IPS-20b (cell line): ENCODE results near the gene CNPY4.
A peak's percentile ranks its signal among the peaks of the same experiment; 100 is the strongest.

ENCODE experiments used
- H3K27ac ChIP-seq: one replicate; pipeline ENCODE4 v1.5.1; 2013; ENCODE audit warnings: low read length
- H3K27me3 ChIP-seq: 2 replicates; pipeline ENCODE4 v1.6.1; 2013; ENCODE audit warnings: mild to moderate bottlenecking, low read length, inconsistent platforms; ENCODE audit not compliant: insufficient read depth
- H3K36me3 ChIP-seq: 2 replicates; pipeline ENCODE4 v1.6.1; 2013; ENCODE audit warnings: low read depth, mild to moderate bottlenecking, inconsistent platforms, low read length, moderate library complexity; ENCODE audit not compliant: insufficient read depth
- H3K4me1 ChIP-seq: 2 replicates; pipeline ENCODE4 v1.6.1; 2013; ENCODE audit warnings: mild to moderate bottlenecking, control low read depth, inconsistent platforms, low read length, moderate library complexity; ENCODE audit not compliant: insufficient read depth
- H3K4me3 ChIP-seq: 2 replicates; pipeline ENCODE4 v1.5.1; 2013; ENCODE audit warnings: mild to moderate bottlenecking, low read length, inconsistent platforms
- H3K9ac ChIP-seq: 2 replicates; pipeline ENCODE4 v1.6.1; 2013; ENCODE audit warnings: low read depth, mild to moderate bottlenecking, inconsistent platforms, low read length, moderate library complexity
- H3K9me3 ChIP-seq: 2 replicates; pipeline ENCODE4 v1.6.1; 2013; ENCODE audit warnings: mild to moderate bottlenecking, low read depth, low read length, inconsistent platforms; ENCODE audit not compliant: insufficient read depth

CNPY4 gene

GRCh38 chr7:100166317-100166940 lies 47.0 kb downstream of the CNPY4 start:
- Histone ChIP-seq H3K27me3 (peaks cover 25% of the 10 kb centered on the region), H3K9me3 (no peaks in the 10 kb centered on the region), H3K27ac (no peak overlapping the region), H3K4me1 (peaks cover 14% of the 10 kb centered on the region; the same call in 1 of the 2 replicates), H3K4me3 (no peak overlapping the region), H3K36me3 (no peaks in the 10 kb centered on the region), H3K9ac (no peak overlapping the region)

- Histone ChIP-seq H3K36me3 (no peaks in the 10 kb centered on the region), H3K4me3 (peak overlapping the region; percentile 83), H3K27me3 (peaks cover 28% of the 10 kb centered on the region), H3K4me1 (peaks cover 14% of the 10 kb centered on the region; the same call in 1 of the 2 replicates), H3K9me3 (no peaks in the 10 kb centered on the region), H3K9ac (peak overlapping the region; percentile 79; the same call in 1 of the 2 replicates), H3K27ac (no peak overlapping the region)
These were observed 47.8 kb downstream of the CNPY4 start for GRCh38 chr7:100166970-100167911.

GRCh38 chr7:100167912-100168323 lies 48.5 kb downstream of the CNPY4 start:
- peak overlapping the region; percentile 79; the same call in 1 of the 2 replicates for H3K9ac ChIP-seq
- peaks cover 14% of the 10 kb centered on the region; the same call in 1 of the 2 replicates for H3K4me1 ChIP-seq
- peaks cover 28% of the 10 kb centered on the region for H3K27me3 ChIP-seq
- H3K27ac ChIP-seq, result no peak overlapping the region
- no peaks in the 10 kb centered on the region for H3K9me3 ChIP-seq
- no peaks in the 10 kb centered on the region for H3K36me3 ChIP-seq
- peak overlapping the region; percentile 83 for H3K4me3 ChIP-seq

GRCh38 chr7:100169147-100169850 lies 49.9 kb downstream of the CNPY4 start:
- Histone ChIP-seq H3K4me1 (peaks cover 14% of the 10 kb centered on the region; the same call in 1 of the 2 replicates), H3K9ac (no peak overlapping the region), H3K27me3 (peaks cover 28% of the 10 kb centered on the region), H3K4me3 (no peak overlapping the region; the same call in 1 of the 2 replicates), H3K27ac (no peak overlapping the region), H3K9me3 (no peaks in the 10 kb centered on the region), H3K36me3 (peaks cover 12% of the 10 kb centered on the region; the same call in 1 of the 2 replicates)

GRCh38 chr7:100170101-100170897 lies 50.9 kb downstream of the CNPY4 start:
- H3K4me3 ChIP-seq, result peak overlapping the region; percentile 69; the same call in 1 of the 2 replicates
- H3K4me1 ChIP-seq, result peaks cover 14% of the 10 kb centered on the region; the same call in 1 of the 2 replicates
- H3K27ac ChIP-seq, result no peak overlapping the region
- no peaks in the 10 kb centered on the region for H3K9me3 ChIP-seq
- H3K27me3 ChIP-seq, result peaks cover 28% of the 10 kb centered on the region
- peaks cover 22% of the 10 kb centered on the region; the same call in 1 of the 2 replicates for H3K36me3 ChIP-seq
- no peak overlapping the region for H3K9ac ChIP-seq

GRCh38 chr7:100171087-100171681 lies 51.8 kb downstream of the CNPY4 start:
- H3K36me3 ChIP-seq, result peaks cover 24% of the 10 kb centered on the region; the same call in 1 of the 2 replicates
- peak overlapping the region; percentile 69; the same call in 1 of the 2 replicates for H3K4me3 ChIP-seq
- H3K9me3 ChIP-seq, result no peaks in the 10 kb centered on the region
- H3K4me1 ChIP-seq, result peaks cover 14% of the 10 kb centered on the region; the same call in 1 of the 2 replicates
- no peak overlapping the region for H3K27ac ChIP-seq
- H3K9ac ChIP-seq, result no peak overlapping the region; the same call in 1 of the 2 replicates
- peaks cover 25% of the 10 kb centered on the region for H3K27me3 ChIP-seq

- Histone ChIP-seq H3K4me1 (peaks cover 16% of the 10 kb centered on the region; the same call in 1 of the 2 replicates), H3K27me3 (peaks cover 18% of the 10 kb centered on the region)
These were observed 52.4 kb downstream of the CNPY4 start for GRCh38 chr7:100171840-100172239.

GRCh38 chr7:100173806-100174495 lies 54.5 kb downstream of the CNPY4 start:
- peaks cover 13% of the 10 kb centered on the region; the same call in 1 of the 2 replicates for H3K4me1 ChIP-seq
- H3K9ac ChIP-seq, result no peak overlapping the region
- H3K27me3 ChIP-seq, result peaks cover 13% of the 10 kb centered on the region

More at GRCh38 chr7:100171840-100172239, 52.4 kb downstream of the CNPY4 start:
- H3K9ac ChIP-seq, result peak overlapping the region; percentile 16; the same call in 1 of the 2 replicates
- peak overlapping the region; percentile 69 for H3K4me3 ChIP-seq
- peaks cover 24% of the 10 kb centered on the region; the same call in 1 of the 2 replicates for H3K36me3 ChIP-seq
- no peak overlapping the region for H3K27ac ChIP-seq
- no peaks in the 10 kb centered on the region for H3K9me3 ChIP-seq

GRCh38 chr7:100174582-100174981 lies 55.1 kb downstream of the CNPY4 start:
- peaks cover 13% of the 10 kb centered on the region for H3K27me3 ChIP-seq
- peaks cover 13% of the 10 kb centered on the region; the same call in 1 of the 2 replicates for H3K4me1 ChIP-seq

More at GRCh38 chr7:100173806-100174495, 54.5 kb downstream of the CNPY4 start:
- no peak overlapping the region for H3K4me3 ChIP-seq
- peaks cover 24% of the 10 kb centered on the region; the same call in 1 of the 2 replicates for H3K36me3 ChIP-seq
- no peak overlapping the region for H3K27ac ChIP-seq
- no peaks in the 10 kb centered on the region for H3K9me3 ChIP-seq

More at GRCh38 chr7:100174582-100174981, 55.1 kb downstream of the CNPY4 start:
- H3K4me3 ChIP-seq, result no peak overlapping the region
- no peak overlapping the region for H3K27ac ChIP-seq
- H3K9me3 ChIP-seq, result no peaks in the 10 kb centered on the region
- peaks cover 24% of the 10 kb centered on the region; the same call in 1 of the 2 replicates for H3K36me3 ChIP-seq
- no peak overlapping the region for H3K9ac ChIP-seq
